GM21423 (cell line): ENCODE measurements around the gene RAB27B.

Experiments
- ATAC-seq: cut with Tn5 transposase; IDR thresholded peaks from one replicate; pipeline ENCODE4 v1.9.1; 2021; ENCODE audit warnings: mild to moderate bottlenecking, moderate library complexity; ENCODE audit not compliant: unreplicated experiment

Gene RAB27B

DNA sequence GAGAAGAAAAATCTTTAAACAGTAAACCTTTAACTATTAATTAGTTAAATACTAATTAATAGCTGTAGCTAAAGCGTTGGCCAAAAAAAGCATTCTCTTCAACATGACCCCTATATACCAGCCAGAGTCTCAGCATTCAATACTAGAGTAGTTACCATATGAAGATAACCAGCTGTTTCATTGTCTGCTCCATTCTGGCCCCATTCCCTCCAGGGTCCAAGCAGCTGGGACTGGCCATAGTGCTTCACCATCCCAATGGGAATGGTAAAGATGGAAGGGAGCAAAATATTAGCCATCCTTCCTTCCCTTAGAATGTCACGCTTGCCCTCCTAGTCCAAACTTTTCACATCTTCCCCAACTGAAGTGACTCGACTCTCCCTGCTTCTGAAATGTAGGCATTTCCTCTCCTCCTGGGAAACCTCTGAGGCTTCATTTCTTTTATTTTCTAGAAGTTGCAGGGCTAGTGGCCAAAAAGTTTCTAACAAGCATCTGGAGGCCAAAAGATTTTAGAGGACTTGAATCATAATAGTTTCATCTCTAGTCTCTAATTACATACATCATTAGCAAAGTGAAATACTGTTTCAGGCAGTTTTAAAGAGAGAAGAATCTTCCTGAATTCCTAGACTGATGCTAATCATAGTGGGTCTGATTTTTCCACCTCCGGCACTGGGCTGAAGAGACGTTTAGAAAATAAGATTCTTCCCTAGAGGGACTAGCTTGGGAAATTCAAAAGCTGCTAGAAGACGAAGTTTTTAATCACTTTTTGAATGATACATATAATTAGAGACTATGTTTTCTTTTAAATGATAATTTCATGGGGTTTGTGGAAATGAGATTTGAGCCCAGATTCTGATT is 78.3 kb downstream of the RAB27B start:
- no peak for ATAC-seq

DNA sequence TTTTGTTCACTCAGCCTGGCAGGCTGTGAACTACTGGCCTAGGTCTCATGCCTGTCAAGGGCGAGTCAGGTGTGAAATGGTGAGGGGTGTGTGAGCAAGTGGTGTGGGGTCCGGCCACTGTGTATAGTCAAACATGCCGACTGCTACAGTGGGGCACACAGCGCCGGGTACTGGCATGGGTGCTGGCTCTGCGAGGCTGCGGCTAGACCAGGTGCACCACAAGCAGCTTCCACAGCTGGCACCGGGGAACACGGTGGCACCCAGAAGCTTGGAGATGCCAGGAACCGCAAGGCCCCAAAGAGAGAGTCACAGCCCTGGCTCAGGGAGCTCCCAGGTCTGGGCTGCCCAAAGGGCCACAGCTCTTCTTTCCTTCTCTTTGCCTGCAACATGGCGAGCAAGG is 81.3 kb downstream of the RAB27B start:
- no peak for ATAC-seq

DNA sequence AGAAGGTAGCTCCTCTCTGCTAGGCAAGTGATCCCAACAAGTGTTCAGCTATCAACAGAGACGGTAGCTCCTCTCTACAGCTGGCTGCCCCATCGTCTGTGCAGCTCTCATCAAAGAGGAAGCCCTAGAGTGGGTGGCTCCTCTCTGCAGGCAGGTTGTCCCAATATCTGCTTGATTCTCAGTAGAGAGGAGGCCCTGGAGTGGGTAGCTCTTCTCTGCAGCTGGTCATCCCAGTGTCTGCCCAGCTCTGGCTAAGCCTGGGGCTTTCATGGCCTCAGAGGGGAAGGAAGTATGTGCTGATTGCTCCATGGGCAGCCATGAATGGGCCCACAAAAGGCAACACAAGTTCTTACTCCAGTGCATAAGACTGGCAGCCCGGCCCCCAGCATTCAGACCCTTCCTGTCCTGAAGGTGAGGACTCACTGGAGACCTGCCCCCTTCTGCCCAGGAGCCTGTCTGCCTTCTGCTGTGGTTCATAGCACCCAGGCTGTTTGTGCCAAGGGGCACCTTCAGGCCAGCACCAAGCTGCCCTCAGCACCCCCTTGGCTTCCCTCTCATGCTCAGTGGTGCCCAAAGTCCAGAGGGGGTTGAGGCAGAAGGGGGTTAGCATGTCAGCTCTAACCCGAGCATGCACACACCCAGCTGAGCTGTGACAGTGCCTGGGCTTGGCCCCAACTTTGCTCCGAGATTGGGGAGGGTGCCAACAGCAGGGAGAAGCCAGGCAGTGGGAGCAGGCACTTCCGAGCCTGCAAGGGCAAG is 82.1 kb downstream of the RAB27B start:
- ATAC-seq = no peak

DNA sequence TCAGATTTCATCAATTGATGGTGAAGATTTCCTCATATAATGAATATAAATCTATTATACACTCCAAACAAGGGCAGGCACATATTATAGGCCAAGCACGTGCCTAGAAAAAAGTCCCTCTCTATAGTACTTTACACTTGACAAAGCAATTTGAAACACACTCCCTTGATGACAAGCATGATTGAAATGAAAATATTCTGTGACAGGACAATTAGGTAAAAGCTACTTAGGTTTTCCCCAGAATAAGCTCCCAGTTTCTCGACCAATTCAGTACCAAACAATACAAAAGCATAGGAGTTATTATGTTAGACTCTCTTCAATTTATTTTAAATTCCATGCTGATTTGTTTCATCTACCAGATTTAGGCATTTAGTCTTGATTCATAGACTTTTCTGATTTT is 83.3 kb downstream of the RAB27B start:
- ATAC-seq = no peak

DNA sequence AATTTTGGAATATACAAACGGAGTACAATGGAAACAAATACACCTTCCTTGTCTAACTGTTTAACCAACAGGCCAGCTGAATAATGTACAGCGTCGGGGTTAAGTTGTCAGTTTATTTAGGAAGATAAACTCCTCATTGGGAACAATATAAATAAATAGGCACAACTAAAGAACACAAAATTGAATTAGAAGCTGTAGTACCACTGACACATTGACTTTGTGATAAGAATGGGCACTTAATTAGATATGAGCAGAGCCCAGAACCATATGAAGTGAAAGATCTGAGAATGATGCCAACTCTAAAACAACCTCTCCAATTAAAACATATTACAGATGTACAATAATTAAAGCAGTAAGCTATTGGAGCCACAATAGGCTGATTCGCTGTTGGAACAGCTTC is 86.5 kb downstream of the RAB27B start:
- ATAC-seq = no peak

DNA sequence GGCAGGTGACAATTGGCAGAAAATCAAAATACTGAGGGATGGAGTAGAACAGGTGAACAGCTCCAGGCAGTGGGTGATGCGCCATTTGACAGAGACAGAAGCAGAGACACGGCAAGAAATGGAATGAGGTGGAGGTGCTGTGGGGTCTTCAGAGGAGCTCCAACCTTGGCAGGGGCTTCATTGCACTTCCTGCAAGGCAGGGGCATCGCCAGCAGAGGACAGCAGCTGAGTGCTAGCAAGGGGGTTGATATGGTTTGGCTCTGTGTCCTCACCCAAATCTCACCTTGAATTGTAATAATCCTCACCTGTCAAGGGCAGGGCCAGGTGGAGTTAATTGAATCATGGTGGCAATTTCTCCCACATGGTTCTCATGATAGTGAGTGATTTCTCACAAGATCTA is 88.2 kb downstream of the RAB27B start:
- ATAC-seq = no peak

DNA sequence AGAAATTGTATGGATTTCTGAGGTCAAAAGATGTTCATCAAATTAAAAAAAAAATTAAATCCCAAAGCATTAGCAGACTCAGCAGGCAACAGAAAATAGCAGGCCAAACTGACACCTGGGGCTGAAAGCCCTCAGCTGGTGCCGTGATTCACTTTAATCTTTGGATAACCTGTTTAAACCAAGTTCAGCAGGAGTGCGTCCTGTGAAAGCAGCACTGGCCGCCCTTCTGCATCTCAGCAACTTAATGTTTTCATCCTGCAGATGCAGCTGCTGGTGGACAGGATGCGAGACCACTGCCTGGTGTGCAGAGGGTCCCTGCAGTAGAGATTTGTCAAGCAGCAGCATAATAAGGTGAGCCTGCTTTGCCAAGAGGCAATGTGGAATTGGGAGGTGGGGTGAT is 89.8 kb downstream of the RAB27B start:
- ATAC-seq = no peak

DNA sequence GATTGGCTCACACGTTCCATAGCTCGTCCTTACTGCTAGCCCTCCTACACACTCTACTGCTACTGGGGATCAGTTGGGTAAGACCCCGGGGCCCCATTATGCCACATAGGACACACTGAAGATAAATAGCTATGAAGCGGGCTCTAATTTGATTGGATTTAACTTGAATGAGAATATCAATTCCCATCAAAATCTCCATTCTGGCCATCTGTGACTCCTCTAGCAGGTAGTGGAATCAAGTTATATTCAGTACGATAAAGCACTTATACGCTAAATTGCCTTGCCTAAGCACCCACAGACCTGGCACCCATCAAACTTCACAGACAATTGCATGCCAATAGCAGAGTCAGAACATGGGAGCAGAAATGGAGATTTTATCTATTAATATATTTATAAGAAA is 91.1 kb downstream of the RAB27B start:
- no peak for ATAC-seq

DNA sequence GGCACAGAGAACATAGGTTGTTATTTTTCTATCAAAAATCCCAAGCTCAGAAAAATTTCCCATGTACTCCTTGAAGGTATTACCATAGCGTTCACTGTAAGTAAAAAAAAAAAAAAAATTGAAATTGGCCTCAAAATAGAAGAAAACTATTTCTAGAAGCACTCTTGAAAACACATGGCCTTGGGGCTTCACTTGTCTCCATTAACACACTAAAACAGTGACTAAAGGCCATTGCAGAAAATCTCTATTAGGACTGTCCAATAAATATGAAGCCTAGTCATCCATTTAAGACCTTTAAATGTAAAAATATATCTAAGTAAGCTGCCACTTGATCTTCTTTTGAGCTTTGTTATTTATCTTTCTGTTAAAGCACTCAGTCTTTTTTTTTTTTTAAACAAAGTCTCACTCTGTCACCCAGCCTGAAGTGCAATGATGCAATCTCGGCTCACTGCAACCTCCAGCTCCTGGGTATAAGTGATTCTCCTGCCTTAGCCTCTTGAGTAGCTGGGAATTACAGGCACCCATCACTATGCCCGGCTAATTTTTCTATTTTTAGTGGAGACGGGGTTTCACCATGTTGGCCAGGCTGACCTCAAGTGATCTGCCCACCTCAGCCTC is 95.2 kb downstream of the RAB27B start:
- no peak for ATAC-seq

DNA sequence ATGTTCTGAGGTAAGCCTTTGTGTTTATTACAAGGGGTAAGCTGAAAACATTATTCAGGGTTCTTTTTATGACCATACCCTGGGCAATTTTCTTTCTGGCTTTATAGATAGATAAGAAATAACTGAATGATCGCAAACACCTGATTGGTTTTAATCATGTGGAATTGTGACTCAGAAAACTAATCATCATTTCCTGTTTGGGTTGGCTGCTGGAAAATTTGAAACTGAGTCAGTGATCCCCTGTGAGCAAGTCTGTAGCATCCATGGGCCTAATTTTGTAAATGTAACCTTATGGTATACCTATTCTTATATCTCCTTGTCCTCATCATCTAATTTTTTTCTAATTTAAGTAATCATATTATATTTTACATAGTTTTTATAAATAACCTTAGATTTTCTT is 96.7 kb downstream of the RAB27B start:
- ATAC-seq = no peak

DNA sequence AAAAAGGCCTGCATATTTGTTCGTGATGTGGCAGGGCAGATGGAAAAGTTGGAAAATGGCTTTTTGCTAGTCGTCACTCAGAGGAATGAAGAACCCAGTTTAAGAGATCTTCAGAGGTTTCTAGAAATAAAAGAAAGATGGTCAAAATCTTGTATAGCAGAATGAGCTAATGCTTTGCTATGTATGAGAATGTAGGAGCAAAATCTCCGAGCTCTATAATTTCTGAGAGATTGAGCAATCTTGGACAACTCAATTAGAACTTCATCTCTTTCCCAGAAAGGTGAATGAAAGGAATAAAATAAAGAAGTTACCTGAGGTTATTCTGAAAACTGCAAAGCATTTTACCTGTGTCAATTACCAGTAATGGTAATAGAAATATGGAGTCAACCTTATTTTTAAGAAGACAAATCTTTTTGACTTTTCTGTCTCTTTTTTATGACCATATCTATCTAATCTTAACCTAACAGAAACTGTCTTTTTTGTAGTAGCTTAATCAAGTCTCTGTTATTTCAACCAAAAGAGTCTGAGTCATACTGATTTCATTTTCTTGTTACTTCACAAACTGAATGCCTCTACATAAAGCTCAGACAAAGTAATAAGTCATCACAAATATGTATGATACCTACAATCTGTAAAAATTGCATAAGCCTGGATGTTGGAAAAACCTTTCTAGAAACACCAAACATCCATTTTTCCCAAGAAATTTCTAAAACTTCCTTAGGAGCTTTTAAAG is 98.5 kb downstream of the RAB27B start:
- no peak for ATAC-seq

DNA sequence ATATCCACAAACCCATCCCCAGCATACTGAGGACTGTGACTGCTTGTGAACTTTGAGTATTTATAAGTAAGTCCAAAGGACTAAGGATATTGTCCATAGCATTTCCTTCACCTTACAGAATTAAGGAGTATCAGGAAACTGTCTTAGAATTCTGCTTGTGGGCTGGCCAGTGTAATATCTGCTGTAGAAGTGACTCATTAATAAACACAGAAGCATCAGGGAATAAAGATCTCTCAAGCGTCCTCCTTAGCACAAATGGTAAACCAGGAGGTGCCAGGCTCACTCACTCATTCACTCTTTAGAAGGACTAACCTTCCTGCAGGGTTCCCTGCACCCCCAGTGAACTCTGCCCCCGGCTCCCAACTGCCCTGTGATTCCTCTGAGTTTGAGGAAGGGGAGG is 100.0 kb downstream of the RAB27B start:
- no peak for ATAC-seq

DNA sequence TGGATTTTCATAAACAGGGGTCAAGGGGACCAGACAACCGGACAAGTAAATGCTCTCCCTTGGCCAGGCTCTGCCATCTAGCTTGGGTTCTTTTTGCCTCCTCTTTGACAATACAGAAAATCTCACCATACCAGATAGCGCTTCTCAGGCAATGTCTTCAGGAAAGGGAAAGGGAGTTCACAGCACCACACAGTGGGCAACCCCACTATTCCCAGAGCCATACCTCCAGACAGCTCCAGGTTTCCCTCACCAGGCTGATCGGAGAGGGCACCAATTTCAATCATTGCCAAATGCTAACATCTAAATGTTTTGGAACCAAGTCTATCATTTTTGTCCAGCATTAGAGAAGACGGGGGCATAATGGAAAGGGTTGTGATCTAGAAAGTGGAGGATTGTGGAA is 102.9 kb downstream of the RAB27B start:
- ATAC-seq = no peak

DNA sequence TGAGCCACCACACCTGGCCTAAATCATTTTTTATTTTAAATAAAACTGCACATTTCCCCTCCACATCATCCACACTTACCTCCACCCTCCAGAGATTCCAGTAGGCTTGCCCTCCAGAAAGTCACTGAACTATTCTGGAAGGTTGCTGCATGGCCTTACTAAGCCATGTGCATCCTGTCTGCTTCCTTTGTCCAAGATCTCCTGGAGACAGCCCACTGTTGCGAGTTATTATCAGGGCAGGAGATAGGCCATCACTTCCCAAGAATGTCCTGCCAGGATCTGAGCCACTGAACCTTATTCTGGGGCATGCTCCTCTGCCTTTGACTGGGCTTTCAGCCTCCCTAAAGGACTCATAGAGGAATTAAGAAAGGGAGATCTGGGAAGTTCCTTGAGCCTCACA is 104.2 kb downstream of the RAB27B start:
- ATAC-seq = no peak

DNA sequence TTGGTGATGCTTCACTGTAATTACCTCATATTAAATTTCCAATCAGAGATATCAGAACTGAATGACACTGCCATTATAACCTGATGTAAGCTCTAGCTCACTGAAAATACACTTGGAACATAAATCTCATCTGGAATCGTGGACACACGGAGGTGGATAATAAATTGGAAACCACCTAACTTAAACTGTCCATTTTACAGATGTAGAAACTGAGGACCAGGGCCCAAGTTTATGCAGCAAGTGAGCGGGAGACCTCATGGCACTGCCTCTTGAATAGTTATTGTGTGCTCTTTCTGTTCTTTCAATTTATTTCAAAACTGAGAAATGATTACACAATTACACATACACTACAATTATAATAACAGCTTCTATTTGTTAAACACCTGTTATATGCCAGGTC is 110.2 kb downstream of the RAB27B start:
- ATAC-seq = no peak

DNA sequence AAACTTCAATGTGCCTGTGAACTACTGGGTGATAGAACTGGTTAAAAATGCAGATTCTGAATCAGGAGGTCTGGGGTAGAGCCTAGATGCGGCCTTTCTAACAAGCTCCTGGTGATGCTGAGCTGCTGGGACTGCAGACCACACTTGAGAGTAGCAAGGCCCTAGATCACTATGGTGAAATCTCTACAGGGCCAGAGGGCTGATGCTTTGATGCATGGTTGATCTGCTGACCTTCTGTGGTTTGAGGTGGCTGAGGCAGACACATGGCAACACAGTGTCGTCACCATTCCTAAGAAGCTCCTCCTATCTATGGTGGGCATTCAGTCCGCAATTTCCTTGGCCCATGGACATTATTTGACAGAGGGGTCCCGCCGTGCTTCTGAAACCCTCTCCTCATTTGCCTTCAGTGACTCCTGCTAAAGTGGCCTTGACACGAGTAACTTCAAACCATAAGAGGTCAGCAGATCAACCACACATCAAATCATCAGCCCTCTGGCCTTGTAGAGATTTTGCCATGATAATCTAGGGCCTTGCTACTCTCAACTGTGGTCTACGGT is 111.2 kb downstream of the RAB27B start:
- no peak for ATAC-seq

DNA sequence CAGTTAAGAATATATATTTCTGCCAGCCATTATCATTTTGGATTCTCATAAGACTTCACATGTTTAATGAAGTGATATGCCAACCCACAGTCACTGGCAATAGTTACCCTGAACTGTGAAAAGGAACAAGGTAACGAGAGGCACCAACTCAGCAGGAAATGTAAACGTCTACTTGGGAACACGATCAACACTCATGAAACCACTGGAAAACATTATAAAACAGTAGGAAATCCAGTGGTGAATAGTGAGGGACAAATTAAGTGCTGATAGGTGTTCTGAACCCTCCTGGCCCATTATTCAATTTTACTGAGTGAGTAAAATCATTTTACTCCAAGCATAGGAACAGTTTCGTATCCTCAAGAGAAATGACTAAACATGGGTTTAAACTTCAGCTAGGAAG is 113.9 kb downstream of the RAB27B start:
- no peak for ATAC-seq

DNA sequence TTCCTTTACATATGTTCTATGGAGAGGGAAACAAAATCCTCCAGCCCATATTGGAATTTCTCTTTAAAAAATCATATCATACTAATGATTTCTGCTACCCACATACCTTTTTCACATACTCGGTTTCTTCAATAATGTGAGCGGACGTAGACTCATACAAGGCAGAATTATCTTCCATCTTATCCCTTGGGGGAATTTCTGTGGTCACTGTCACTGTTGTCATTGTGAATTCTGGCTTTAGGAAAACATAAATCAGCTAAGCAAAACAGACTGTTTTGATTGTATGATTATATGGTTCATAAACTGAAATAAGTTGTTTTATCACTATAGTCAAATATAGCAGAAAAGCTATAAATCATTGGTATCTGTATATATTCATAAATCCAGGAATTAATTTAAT is 114.3 kb downstream of the RAB27B start:
- no peak for ATAC-seq
